OCI-M2 (cell line): ENCODE data around the gene S100A12.
"Not testable (repeated sequence)": the region's sequence is repeated elsewhere in the genome, so short reads cannot be mapped to it uniquely, and the experiment has no call there.

ENCODE experiments used
- DNase-seq: peaks from one replicate; lab custom pipeline; 2025; ENCODE audit not compliant: unreplicated experiment; lab: John Stamatoyannopoulos, UW

The S100A12 gene

DNA sequence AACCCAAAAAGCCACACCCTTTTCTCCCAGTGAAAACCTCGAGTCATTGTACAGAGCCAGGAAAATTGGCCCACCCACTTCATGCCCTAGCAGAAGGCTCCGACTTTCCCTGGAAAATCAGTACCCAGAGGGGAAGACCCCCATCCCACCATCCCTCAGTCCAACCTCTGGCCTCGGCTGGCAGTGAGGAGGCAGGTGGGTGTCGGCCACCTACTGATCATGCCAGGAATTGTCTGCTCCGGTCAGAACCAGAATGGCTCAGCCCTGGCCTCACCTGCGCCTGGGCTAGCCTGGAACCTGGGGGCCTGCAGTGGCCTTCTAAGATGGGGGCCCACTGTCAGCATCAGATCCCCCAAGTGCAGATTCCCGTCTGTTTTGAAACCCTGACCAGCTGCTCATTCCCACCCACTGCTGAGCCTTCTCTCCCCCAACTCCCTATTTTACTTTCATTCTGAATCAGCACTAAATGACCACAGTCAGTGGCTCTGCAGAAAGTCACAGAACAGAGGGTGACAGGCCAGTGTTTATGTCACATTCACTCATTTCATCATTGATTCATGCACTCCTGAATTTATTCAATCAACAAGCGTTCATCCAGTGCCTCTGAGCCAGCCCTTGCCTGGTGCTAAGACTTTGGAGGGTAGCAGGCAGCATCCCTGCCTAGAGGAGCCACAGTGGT lies 20.8 kb downstream of the S100A12 start:
- DNase-seq, result no peak

DNA sequence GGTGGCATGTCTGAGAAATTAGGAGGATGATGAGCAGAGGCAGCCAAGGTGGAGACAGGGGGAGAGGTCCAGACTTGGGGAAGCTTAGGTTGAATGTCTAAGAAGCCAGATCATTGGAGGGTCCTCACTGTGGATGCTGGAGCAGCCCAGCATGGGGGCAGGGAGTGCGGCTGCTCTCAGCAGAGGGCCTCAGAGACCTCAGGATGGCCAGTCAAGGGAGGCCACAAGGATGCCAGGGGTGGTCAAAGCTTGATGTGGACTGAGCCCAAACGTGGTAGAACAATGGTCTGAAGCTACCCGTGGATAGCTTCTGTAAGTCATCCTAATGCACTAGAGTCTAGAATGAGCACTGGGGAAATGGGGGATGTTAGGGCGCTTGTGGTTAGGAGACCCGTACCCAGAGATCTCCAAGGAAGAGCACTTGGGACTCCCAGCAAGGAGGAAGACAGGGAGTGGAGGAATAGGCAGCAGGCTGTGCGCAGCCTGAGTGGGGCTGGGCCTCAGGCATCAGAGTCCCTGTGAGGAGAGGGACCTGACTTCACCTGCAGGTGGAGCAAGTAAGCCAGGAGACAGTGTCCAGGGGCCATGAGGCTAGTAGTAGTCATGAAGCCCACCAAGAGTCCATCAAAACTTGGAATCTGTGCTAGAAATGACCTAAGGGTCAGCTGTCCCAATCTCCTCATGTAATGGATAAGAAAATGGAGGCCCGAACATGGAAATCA lies 22.0 kb downstream of the S100A12 start:
- no peak for DNase-seq

DNA sequence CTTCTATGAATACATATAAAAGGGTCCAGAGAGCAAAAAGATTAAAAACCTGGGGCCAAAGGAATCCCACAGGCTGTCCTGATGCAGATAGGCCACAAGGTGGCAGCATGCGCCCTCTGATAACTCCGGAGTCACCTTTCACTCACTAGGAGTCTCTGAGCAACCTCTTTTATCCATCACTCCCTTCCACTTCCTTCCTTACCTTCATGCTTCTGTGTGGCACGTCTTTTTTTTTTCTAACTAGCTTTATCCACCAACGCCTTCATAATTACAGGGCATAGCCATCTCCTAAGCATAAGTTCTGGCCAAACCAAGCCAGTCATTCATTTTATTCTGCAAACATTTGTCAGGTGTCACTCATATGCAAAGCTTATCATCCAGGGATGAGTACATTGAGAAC lies 22.9 kb downstream of the S100A12 start:
- no peak for DNase-seq

DNA sequence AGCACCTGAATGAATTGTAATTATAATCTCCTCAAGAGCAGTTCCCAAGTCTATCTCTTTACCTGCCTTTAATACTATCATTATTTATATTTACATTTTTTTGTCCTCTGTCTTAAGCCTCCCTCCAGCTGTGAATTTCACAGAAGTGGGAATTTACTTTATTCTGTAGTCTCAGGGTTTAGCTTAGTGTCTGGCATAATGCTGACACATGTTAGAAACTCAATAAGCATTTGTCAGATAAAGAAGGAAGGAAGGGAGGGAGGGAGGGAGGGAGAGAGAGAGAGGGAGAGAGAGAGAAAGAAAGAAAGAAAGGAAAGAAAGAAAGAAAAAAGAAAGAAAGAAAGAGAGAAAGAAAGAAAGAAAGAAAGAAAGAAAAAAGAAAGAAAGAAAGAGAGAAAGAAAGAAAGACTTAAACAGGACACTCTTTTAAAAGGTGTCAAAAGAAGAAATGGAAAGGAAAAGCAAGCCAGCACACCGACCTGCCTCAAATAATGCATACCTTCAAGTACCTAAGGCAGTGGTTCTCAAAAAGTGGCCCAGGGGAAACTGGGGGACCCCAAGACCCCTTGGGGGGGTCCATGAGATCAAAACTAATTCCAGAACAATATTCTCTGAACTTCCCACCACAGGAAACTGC lies 25.0 kb downstream of the S100A12 start:
- no peak for DNase-seq

DNA sequence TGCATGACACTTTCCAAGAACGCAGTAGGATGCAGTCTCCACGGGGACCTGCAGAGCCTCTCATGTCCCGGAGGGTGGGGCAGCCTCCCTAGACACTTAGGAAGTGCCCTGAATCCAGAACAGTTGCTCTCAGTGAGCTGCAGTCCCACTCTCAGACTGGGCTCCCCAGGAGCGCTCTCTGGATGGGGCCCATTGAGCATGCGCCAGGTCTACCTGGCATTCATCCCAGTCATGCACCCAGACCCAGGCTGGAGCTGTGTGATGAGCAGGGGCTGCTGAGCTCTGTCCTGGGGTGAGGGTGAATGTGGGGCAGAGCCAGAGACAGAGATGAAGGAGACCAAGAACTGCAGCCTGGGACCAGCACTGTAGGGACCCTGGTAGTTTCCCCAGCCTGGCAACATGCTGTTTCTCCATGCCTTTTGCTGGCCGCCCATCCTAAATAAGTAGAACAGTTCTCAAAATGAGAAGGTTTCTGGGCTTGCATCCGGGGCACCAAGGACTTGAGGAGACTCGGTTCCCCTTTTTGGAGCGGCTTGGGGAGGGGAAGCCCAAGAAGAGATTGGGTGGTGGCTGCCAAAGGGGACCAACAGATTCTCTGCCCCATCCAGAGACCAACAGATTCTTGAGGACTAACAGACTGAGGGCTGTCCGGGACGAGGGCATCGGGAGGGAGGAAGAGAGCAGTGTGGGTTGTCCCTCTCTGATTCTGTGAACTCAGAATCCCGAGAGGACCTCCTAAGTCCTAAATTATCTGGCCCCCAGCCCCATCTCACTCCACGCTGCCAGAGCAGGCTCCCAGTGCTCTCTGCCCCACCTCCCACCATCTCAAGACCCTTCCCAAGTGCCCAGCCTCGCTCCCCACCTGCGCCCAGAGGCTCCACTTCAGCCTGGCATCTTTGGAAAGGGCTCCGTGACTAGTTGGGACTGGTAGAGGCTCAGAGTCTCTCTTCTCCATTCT lies 25.8 kb downstream of the S100A12 start:
- DNase-seq, result no peak

DNA sequence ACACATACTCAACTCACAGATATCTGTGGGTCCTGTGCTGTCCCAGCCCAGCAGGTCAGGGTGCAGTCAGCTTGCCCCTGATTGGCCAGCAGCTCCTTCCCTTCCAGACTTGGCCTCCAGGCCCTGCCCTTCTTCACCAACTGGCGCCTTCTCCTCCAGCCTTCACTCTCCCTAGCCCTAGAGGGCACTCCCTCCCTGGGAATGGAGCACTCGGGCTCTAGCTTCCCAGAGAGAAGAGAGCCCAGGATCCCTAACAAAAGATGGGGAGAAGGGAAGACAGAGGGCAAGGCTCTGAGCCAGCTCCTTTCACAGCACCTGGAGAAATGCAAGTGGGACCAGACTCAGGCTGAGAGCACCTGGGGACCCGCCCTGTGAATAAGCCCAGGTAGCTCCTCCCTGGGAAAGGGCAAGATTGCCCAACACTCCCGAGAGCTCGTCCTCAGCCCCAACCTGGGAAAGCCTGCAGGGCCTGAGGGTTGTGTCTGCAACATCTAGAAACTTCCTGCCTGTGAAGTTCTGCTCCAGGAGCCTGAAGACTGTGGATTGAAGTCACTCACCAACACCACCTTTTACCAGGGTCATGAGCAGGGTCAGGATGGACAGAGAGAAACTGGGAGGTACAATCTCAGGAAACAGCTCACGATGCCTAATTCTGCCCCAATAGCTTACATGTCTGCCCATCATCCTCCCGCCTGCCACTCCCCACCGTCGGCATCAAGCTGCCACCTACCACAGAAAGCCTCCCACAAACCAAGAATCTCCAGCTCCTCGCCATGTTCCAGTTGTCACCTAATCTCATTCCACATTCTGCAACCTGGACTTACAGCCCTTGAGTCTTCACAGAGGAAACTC lies 26.7 kb downstream of the S100A12 start, which contains the start of gene PGLYRP4:
TSS of gene PGLYRP4 (minus strand) at position 331 of the 852 bp plus-strand sequence. CDS start 909 bp downstream, outside the sequence.
- no peak for DNase-seq

DNA sequence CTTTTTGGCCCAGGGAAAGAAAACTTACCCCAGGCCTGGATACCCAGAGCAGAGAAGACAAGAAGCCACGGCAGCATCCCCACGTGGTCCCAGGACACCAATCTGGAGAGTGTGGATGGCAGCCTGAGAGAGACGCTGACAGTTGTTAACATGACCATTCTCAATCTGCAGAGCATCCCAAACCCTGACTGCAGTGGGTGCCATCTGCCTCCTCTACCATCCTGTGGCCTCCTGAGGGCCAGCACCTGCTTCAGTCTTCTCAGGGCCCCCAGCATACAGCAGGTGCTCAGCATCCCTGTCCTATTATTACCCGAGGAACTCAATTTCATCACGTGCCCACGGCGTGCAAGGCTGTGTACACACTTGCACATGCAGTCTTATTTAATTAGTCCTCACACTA lies 27.6 kb downstream of the S100A12 start:
- DNase-seq, result no peak

DNA sequence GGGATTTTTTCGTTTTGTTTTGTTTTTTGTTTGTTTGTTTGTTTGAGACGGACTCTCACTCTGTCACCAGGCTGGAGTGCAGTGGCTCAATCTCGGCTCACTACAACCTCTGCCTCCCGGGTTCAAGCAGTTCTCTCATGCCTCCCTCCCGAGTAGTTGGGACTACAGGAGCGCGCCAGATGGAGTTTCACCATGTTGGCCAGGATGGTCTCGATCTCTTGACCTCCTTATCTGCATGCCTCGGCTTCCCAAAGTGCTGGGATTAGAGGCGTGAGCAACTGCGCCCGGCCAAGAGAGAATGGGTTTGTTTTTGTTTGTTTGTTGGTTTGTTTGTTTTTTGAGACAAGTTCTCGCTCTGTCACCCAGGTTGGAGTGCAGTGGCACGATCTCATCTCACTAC lies 28.4 kb downstream of the S100A12 start:
- not testable (repeated sequence) for DNase-seq

DNA sequence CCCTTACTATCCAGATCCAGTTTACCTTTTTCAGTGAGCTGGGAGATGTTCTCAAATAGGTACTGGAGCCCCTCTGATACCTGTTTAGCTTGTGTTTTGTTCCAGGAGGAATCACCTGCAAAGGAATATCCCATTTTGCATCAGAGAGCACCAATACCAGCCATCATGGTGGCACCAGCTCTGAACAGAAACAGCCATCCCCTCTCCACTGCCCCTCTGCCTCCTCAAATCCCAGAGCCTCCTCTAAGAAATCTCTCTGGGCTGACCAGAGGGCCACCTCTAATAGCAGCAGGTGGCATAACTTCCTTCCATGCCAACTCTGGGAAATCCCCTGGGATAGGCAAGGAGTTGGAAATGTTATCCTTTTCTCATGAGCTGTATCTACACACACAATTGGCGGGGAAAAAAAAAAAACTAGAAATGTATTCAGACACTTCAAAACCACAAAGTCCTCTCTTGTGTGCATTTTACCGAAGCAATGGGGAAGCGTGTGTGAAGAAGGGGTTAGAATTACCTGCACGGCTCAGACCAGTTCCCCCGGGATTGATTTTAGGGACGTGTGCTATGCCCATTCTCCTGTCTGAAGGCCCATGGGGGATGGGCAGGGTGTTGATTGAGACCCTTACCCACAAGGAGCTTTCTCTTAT lies 29.2 kb downstream of the S100A12 start:
- no peak for DNase-seq

DNA sequence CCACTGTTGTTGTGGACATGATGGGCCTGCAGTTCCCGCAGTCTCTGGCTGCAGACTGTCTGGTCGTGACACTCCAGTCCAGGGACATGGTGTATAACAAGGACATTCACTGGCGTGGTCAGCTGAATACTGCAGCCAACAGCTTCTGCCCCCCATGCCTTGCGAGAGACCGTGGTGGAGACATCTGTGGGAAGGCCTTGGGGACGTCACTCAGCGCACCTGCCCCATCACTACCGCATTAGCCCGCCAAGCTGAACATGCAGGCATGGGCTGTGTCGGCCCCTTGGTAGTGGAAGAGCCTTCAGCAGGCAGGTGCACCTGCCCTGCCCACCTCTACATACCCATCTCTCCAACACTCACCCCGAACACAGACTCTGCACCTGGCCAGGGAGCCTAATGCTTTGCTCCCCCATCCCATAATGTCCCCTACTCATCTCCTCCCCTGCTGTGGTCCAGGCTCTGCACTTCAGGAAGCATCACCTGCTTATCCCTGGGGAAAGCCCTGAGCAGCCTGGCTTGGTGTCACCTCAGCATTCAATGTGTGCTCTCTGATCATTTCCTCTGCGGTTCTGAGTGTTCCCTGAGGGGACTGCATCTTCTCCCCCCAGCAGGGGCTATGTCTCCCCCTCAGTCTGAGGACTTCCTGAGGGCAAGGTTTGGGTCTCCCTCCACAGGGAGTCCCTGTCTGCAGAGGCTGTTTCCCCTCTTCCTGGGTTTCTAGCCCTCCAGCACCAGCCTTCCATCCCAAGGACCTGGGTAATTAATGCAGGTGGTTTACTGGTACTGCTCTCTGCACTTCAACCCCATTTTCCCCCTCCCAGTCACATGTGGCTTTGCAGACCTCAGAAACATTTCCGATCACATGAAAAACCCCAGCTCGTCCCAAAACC lies 30.0 kb downstream of the S100A12 start:
- no peak for DNase-seq

DNA sequence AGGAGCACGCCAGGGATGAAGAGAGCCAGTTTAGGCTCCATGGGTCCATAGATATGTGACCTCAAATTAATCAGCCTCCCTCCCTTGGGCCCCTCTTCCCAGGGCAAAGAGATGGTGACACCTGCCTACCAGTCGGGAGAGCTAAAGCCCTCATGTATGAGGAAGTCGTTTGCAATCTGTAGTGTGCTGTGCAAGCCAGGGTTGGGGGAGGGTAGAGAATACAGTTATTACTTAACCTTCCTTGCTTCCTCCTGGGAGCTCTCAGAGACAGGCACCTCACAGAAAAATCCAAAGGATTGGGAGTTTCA lies 30.7 kb downstream of the S100A12 start:
- no peak for DNase-seq

DNA sequence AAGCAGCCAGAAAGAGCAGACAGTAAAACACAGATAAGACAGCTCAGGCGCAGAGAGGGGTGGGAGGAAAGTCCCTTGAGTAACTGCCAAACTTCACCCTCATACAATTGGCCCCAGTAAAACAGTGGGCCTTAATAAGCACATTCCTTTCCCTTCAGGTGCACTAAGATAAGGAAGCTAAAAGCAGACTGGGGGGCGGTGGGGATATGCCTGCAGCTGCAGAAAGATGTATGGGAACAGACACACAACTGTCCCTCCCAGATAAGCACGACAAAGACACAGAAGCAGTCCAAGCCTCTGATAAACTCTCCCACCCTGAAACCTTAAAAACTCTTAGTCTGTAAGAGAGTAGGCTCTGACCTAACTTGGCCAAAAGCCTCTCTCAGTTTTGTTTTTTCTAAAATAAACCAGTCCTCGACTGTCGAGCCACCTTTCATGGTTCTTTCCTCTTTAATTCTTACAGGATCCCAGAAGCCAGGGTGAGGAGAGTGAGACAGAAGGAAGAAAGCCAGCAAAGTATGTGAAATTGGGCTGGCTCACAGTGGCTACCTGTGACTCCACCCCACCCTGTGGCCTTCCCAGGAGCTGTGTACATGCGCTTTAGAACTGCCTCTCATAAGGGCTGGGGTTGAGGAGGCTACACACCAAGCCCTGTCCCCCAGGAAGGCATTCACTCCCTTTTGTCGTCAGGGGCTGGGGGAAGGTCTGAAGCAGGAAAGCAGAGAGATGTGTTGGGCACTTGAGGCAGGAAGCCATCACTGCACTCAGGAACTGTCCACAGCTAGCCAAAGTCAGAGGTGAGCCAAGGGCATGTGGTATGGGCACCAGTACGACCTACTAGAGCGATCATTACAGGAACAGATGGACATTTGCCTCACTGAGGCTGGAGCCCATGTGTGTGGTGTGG lies 31.4 kb downstream of the S100A12 start:
- DNase-seq, result no peak

DNA sequence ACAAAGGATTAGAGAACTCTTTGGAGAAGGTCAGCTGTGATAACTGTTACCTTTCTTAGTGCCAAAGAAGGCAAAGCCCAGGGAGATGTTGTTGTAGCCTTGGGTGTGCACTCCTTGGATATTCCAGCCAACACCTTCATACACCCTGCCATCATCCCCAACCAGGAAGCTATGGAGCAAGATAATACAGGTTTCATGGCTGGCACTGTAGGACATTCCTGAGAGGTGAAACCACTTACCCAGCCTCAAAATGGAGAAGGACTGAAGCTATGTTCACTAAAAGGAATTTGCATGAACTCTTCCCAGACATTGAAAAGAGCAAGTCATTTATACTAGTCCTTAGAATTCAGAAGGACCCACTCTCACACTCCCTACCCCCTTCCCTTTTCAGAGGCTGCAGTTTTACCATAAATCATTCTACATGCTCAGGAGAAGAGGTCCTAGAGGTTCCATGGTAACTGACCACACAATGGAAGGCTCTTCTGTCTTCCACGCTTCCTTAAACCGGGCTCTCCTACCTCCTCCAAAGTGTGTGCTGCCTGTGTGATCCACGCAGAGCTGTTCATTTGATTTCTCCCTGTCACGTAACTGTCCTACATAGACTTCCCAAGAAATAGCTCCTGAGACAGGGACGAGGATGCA lies 32.3 kb downstream of the S100A12 start:
- no peak for DNase-seq

DNA sequence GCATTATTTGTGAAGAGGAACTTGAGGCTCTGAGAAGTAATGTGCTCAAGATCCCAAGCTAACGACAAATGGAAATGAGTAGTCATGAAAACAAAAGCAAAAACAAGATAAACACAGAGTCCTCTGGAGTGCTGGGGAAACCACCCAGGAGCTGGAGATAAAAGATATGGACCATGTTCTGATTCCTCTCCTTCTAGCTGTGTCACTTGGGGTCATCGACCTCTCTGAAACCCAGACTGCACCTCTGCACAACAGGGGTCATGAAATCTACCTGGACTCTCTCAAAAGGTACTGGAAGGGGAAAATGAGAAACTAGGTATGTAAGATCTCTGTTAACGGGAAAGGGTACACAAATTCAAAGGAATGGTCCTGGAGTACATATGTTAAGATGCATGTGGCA lies 33.2 kb downstream of the S100A12 start:
- DNase-seq, result no peak

DNA sequence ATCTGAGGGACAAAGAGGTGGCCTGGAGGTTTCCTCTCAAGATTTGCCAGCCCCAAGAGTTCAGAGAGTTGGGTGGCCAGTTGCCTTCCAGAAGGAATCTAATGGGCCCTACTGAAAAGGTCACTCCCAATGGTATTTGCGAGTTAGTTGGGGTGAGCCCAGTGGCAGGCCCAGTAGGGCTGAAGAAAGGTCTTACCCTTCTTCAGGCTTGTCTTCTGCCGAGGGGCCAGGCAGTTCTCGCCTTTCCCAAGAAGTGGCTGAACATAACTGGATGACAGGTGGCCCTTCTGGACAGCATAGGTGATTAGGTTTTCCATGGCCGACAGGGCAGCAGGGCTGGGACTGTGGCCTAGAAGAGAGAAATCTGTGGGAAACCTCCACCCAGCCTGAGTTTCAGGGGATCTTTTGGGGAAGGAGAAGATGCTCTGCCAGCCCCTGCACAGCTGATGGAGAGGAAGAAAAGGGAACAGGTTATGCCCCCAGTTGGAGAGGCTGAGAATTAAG lies 33.9 kb downstream of the S100A12 start:
- DNase-seq, result no peak

DNA sequence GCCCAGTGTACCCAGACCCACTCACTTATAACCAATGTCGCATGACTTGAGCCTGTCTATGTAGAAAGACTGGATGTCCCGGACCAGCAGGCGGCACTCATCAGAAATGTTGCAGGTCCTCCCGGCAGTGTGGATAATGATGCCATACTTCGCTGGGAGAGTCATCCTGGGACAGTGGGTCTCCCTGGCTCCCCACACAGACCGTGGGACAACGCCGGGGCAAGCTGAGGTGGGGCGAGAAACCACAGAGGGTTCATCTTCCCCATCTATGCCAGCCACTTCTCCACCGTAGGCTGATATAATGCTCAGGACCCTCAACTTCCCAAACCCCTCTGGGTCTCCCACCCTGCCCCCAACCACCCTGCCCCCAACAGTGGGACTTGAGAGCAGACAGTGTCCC lies 35.1 kb downstream of the S100A12 start:
- DNase-seq, result no peak

DNA sequence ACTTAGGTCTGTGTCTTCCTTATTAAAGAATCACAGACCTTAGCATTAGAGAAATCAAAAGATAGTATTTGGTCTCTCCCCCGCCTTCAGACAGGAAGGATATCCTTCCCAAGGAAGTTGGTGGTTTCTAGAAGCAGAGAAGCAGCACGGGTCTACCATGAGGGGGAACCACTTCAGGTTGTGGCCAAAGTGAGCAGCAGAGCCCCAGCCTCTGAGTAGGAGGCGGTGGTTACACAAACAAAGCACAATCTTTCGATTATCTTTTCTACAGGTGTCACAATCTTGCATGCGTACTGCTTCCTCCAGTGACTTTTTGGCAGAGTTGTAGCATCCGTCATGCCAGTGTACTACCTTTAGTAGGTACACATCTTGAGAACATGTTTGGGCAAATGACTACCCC lies 35.6 kb downstream of the S100A12 start:
- no peak for DNase-seq
